Measurements from ENCODE around the gene NFAT5.
"Not testable (repeated sequence)": the region's sequence is repeated elsewhere in the genome, so short reads cannot be mapped to it uniquely, and the experiment has no call there.

Gene NFAT5

DNA sequence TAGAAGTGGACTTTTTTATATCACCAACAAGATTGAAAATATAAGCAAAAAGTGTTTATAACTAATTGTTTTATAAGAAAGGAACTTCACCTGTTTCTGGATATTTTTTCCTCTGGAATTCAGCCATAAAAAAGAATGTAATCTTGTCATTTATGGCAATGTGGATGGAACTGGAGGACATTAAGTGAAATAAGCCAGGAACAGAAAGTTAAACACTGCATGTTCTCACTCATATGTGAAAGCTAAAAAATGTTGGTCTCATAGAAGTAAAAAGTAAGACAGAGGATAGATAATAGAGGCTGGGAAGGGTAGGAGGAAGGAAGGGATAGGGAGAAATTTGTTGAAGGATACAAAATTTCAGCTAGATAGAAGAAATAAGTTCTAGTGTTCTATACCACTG, 67.6 kb downstream of the NFAT5 start:
- no peak for DNase-seq (ENCODE audit: low read depth in 1 of 2, low spot score in 1 of 2)

DNA sequence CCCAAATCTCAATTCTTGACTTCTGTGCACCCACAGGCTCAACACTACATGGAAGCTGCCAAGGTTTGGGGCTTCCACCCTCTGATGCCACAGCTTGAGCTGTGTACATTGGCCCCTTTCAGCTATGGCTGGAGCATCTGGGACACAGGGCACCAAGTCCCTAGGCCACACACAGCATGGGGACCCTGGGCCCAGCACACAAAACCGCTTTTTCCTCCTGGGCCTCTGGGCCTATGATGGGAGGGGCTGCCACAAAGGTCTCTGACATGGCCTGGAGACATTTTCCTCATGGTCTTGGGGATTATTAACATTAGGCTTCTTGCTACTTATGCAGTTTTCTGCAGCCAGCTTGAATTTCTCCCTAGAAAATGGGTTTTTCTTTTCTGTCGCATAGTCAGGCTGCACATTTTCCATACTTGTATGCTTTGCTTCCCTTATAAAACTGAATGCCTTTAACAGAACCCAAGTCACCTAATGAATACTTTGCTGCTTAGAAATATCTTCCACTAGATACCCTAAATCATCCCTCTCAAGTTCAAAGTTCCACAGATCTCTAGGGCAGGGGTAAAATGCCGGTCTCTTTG, 70.9 kb downstream of the NFAT5 start:
- not testable (repeated sequence) for DNase-seq (ENCODE audit: low read depth in 1 of 2, low spot score in 1 of 2)

DNA sequence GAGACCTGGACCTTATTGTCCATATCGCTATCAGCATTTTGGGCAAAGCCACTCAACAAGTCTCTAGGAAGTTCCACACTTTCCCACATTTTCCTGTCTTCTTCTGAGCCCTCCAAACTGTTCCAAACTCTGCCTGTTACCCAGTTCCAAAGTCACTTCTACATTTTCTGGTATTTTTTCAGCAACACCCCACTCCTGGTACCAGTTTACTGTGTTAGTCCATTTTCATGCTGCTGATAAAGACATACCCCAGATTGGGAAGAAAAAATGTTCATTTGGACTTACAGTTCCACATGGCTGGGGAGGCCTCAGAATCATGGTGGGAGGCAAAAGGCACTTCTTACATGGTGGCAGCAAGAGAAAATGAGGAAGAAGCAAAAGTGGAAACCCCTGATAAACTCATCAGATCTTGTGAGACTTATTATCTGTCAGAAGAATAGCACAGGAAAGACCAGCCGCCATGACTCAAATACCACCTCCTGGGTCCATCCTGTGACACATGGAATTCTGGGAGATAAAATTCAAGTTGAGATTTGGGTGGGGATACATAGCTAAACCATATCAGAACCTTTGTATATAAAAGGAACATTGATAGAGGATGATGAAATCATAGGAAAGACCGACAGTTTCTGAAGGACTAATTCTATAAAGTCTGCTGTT, 71.6 kb downstream of the NFAT5 start:
- not testable (repeated sequence) for DNase-seq (ENCODE audit: low read depth in 1 of 2, low spot score in 1 of 2)

DNA sequence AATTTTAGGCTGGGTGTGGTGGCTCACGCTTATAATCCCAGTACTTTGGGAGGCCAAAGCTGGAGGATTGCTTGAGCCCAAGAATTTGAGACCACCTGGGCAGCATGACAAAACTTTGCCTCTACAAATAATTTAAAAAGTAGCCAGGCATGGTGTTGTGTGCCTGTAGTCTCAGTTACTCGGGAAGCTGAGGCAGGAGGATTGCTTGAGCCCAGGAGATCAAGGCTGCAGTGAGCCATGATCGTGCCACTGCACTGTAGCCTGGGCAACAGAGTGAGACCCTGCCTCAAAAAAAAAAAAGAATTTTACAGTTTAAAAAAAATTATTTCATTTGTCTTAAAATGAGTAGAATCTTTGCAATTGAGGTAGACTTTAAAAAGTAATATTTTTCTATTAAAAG, 78.2 kb downstream of the NFAT5 start:
- not testable (repeated sequence) for DNase-seq (ENCODE audit: low read depth in 1 of 2, low spot score in 1 of 2)

DNA sequence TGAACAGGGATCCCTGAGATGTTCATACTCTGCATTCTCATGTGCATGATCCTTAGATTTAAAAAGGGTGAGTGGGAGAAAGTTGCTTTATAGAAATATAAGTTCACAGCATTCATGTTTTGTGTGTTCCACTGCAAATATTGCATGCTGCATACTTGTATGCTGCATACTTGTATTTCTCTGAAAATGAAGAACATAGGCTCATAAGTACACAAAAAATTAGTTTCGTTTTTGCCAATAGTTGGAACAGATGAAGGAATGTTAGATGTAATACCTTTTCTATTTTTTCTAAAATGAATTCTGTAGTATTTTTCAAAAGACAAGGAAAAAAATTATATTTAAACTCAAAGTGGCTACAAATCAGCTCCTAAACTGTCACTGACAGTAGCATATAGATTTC, 79.0 kb downstream of the NFAT5 start:
- no peak for DNase-seq (ENCODE audit: low read depth in 1 of 2, low spot score in 1 of 2)

DNA sequence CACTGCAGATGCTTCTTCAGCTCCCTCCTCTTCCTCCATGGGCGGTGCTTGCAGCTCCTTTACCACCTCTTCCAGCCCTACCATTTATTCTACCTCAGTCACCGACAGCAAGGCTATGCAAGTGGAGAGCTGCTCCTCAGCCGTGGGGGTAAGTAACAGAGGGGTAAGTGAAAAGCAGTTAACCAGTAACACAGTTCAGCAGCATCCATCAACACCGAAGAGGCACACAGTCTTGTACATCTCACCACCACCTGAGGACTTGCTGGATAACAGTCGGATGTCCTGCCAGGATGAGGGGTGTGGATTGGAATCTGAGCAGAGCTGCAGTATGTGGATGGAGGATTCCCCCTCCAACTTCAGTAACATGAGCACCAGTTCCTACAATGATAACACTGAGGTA, 81.3 kb downstream of the NFAT5 start:
- no peak for DNase-seq (ENCODE audit: low read depth in 1 of 2, low spot score in 1 of 2)

DNA sequence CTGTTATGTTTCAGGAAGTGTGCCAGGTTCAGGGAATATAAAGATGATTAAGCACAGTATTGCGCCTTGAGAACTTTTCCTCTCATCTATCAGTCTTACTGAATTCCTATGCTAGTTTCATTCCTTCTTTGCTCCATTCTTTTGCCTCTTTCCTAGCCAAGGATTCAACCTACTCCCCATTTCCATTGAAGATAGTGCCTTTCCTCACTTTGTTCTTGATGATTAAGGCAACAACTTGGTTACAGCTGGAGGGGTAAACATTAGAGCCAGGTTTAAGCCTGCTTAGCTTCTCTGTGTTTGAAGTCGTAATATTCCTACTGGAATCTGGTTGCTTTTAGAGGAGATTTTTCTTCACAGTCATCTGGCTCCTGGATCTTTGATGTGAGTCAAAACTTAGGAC, 85.5 kb downstream of the NFAT5 start:
- DNase-seq (ENCODE audit: low read depth in 1 of 2, low spot score in 1 of 2) = no peak

DNA sequence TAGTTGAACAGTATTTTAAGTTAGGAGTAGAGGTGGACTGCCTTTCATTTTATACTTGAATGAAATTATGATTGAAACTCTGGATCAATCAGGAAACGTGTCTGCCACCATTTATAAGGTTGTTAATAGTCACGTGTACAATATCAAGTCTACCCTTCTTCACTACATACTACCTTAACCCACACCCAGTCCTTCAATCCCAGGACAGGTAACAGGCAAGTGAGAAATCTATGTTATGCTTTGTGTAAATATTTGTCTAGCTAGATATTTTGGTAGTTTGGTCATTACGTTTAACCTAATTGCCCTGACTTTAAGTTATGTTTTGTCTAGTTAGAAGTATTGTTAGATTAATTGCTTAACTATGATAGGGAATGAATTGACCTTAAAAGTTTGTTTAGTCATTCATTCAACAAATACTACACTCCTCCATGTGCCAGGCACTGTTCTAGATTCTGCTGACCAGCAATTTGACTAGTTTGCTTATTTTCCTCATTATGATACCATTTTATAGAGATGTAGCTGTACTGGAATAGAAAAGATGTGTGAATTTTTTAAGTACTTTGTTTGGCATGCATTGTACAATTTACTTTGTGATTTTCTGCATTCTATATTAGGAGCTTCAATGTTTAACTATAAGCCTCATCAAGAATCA, 88.6 kb downstream of the NFAT5 start:
- DNase-seq (ENCODE audit: low read depth in 1 of 2, low spot score in 1 of 2) = no peak

DNA sequence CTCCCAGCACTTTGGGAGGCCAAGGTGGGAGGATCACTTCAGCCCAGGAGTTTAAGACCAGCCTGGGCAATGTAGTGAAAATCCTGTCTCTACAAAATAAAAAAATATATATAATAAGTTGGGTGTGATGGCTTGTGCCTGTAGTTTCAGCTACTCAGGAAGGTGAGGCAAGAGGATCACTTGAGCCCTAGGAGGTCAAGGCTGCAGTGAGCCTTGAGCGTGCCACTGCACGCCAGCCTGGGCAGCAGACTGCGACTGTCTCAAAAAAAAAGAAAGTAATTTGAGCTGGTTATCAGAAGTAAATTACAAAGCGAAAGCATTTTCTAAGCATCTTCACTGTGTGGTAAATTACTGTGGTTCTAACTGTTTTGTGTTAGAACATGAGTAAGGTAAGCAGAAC, 94.4 kb downstream of the NFAT5 start:
- DNase-seq (ENCODE audit: low read depth in 1 of 2, low spot score in 1 of 2) = no peak

DNA sequence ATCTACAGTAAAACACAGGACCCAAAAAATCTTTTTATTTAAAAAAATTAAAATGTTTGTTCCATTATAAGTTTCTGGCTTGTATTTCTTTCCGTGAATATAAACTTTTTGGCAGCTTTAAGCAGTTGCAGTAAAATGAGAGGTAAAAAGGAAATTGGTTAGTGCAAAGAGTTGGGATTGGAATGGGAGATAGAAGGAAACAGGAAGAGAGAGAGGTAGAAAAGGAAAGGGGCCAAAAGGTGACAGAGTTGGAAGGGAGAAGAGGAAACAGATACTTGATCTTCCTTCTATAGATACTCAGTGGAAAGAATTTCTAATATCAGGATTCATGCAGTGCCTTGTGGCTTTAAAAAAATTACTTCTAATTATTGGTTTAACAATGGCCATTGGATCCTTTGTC, 97.1 kb downstream of the NFAT5 start:
- DNase-seq (ENCODE audit: low read depth in 1 of 2, low spot score in 1 of 2) = no peak

DNA sequence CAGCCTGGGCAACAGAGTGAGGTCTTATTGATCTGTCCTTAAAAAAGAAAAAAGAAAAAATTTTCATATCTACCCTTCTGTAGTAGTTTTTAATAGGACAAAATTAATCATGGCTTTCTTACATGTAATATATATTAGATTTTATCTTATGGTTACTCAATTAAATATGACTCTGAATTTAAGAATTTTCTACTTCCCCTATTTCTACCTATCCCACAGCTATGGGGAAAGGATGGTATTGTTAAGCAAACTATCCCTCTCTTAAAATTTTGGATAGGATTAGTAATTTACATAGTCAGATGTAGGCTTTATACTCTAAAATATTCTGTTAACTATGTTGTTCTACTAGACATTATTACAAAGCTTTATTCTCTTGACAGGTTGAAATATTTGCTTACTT, 98.1 kb downstream of the NFAT5 start:
- no peak for DNase-seq (ENCODE audit: low read depth in 1 of 2, low spot score in 1 of 2)

DNA sequence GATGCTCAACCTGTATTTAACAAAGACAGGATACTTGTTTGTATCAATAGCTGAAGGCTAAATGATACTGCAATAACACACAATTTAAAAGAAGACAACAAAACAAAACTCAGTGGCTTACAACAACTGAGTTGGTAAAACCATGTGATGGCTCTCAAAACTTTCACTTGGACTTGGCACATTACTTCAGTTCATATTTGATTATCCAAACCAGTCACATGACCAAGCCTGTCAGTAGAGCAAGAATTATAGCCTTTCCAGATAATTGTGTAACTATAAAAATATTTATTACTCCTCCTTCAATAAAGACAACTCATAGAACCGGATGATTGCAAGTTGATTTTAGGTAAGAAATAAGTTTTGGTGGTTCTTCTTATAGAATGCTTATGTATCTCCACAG, 103.8 kb downstream of the NFAT5 start:
- DNase-seq (ENCODE audit: low read depth in 1 of 2, low spot score in 1 of 2) = no peak

DNA sequence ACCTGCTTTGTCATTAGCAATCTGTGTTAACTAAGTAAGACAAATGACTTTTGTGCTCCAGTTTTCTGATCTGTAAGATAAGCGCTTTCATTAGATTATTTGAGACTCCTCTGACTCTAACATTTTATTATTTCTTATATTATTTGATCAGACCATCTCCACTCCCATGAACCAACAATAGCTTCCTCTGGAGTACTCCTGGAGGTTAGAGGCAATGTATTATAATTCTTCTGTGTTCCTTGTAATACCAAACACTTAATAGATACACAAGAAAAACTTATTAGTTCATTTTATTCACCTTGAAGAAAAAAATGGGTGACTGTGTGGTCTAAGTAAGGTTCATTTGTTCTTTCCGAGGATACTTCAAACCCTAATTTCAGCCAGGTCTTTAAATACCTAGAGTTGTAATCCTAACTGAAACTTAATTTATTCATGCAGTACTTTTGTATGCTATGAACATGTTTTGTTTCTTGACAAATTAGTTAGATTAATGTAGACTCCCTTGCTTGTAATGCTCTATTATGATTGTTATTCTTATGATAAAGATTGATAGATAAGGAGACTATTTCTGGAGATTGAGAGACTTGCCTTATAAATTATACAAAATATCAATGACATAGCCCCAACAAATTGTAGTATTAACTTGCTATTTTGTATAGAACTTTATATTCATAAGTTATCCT, 106.7 kb downstream of the NFAT5 start:
- no peak for DNase-seq (ENCODE audit: low read depth in 1 of 2, low spot score in 1 of 2)

DNA sequence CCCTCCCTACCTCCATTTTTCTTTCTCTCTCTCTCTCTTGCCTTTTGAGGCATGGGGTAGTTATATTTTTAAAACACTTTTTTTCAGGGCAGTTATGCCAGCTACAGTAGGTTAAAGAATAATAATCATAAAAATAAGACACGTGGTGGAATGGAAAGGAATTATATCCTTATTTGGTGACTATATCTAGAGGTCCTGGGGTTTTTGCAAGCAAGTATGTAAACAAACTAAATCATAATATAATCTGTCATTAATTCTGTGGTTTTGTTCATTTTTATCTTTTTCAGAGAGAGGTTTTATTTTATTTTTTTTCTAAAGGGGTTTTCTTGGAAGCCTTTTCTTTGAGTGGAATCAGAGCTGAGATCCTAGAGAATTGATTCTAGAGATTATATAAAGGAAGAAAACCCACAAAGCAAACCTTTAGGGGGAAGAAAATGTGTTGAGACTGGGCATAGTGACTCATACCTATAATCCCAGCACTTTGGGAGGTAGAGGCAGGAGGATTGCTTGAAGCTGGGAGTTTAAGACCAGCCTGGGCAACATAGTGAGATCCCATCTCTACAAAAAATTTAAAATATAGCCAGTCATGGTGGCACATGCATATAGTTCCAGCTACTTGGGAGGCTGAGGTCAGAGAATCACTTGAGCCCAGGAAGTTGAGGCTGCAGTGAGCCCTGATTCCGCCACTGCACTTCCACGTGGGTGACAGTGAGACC, 107.4 kb downstream of the NFAT5 start:
- no peak for DNase-seq (ENCODE audit: low read depth in 1 of 2, low spot score in 1 of 2)

DNA sequence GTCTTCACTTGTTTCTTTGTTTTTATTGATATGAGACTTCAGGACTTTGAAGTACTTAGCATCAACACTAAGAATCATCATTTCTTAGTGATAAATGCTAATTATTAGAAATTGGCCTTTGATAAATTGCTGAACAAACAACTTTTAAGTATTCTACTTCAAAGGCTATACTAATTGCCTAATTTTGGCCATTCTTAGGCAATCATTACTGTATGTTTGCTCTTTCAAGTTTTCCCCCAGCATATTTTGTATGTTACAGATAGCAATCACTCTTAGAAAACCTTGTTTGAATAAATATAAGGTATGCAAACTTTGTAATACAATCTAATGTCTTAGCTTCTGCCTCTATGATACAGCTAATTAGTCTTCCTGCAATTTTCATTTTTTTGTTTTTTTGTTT, 114.6 kb downstream of the NFAT5 start:
- DNase-seq (ENCODE audit: low read depth in 1 of 2, low spot score in 1 of 2) = no peak

DNA sequence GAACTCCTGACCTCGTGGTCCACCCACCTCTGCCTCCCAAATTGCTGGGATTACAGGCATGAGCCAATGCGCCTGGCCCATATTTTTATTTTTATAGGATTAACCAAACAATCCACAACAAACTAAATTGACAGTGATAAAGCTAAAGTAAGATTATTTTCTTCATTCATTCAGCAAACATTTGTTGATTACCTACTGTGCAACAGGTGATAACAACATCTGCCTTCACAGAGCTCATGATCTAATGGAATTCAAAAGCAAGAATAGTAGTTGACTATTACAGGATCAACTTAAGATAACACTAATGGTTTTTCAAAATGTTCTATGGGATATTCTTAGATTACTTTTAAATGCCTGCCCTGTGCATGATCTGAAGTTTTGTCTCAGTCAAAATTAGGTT, 122.8 kb downstream of the NFAT5 start:
- DNase-seq (ENCODE audit: low read depth in 1 of 2, low spot score in 1 of 2) = no peak

DNA sequence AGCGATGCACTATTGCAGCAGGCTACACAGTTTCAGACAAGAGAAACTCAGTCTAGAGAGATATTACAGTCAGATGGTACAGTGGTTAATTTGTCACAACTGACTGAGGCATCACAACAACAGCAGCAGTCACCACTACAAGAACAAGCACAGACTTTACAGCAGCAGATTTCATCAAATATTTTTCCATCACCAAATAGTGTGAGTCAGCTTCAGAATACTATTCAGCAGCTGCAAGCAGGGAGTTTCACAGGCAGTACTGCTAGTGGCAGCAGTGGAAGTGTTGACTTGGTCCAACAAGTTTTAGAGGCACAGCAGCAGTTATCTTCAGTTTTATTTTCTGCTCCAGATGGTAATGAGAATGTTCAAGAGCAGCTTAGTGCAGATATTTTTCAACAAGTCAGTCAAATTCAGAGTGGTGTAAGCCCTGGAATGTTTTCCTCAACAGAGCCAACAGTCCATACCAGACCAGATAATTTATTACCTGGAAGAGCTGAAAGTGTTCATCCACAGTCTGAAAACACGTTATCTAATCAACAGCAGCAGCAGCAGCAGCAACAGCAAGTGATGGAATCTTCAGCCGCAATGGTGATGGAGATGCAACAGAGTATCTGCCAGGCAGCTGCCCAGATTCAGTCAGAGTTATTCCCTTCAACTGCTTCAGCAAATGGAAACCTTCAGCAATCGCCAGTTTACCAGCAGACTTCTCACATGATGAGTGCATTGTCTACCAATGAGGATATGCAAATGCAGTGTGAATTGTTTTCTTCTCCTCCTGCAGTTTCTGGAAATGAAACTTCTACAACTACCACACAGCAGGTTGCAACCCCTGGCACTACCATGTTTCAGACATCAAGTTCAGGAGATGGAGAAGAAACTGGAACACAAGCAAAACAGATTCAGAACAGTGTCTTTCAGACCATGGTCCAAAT, 126.5 kb downstream of the NFAT5 start:
- no peak for DNase-seq (ENCODE audit: low read depth in 1 of 2, low spot score in 1 of 2)

DNA sequence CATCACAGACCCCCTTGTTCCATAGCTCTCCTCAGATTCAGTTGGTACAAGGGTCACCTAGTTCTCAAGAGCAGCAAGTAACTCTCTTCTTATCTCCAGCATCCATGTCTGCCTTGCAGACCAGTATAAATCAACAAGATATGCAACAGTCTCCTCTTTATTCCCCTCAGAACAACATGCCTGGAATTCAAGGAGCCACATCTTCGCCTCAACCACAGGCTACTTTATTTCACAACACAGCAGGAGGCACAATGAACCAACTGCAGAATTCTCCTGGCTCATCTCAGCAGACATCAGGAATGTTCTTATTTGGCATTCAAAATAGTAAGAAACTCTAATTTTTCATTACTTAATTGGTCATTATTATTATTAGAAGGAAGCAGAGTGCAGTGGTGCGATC, 128.2 kb downstream of the NFAT5 start:
- no peak for DNase-seq (ENCODE audit: low read depth in 1 of 2, low spot score in 1 of 2)

DNA sequence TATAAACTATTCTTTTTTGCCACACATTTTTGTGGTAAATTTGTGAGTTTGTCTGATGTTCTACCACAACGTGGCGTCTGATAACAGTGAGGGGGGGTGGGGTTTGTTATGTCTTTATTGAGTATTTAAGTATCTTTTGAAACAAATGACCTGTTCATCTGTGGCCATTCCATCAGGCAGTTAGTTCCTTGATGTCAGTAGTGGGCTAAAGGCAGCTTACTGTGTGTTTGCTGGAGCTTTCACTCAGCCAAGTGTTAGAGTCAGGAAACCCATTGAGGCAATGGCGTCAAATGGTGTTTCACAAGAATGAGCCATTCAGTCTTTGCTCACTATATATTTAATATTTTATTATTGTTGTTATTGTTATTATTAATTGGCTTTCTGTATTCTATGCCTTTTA, 132.6 kb downstream of the NFAT5 start:
- no peak for DNase-seq (ENCODE audit: low read depth in 1 of 2, low spot score in 1 of 2)

DNA sequence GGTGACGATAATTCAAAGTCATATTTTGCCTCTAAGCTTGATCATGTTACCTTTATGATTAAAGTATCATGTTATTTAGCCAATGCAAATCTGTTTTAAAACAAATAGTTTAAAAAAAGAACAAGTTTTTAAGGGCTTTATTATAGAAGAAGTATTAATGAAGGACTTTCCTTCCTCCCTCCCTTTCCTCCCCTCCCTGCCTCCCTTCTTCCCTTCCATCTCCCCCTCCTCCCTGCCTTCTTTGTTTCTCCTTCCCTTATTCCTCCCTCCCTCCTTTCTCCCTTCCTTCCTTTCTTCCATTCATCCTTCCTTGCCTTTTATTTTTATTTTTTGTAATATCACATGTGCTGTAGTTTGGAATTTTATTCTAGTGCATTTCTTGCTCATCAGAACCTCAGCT, 134.1 kb downstream of the NFAT5 start:
- no peak for DNase-seq (ENCODE audit: low read depth in 1 of 2, low spot score in 1 of 2)

DNA sequence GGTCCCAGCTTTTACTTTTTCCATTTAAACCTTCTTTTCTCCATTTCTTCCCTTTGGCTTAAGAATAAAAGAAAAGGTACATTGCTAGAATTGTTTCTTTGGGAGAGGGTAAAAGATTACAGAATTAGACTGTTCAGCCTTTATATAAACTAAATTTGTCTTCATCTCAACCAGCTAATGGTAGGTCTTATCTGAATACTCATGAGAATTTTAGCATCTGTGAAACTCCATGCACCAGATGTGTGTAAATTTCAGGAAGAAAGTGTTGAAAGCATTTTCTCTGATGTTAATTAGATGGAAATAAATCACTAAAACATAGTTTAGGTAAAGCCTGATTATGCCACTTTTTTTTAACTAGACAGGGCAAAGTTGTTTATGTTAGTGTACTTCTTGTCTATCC, 135.7 kb downstream of the NFAT5 start:
- no peak for DNase-seq (ENCODE audit: low read depth in 1 of 2, low spot score in 1 of 2)

Data from stimulated activated CD4-positive, alpha-beta T cell treated with anti-CD3 and anti-CD28 coated beads, Interleukin-15, amount 100 ng/mL, for 1 hour (primary cell).